ENCODE data around the gene MRPS9.

DNA sequence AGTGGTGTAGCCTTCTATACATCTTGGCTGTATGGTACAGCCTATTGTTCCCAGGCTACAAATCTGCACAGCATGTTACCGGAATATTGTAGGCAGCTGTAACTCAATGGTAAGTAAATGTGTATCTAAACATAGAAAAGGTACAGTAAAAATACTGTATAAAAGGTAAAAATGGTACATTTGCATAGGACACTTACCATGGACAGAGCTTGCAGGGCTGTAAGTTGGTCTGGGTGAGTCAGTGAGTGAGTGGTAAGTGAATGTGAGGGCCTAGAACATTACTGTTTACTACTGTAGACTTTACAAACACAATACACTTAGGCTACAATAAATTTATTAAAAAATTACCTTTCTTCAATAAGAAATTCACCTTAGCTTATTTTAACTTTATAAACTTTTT, 3.7 kb upstream of the MRPS9 start:
- TF ChIP-seq, protein P1, sequence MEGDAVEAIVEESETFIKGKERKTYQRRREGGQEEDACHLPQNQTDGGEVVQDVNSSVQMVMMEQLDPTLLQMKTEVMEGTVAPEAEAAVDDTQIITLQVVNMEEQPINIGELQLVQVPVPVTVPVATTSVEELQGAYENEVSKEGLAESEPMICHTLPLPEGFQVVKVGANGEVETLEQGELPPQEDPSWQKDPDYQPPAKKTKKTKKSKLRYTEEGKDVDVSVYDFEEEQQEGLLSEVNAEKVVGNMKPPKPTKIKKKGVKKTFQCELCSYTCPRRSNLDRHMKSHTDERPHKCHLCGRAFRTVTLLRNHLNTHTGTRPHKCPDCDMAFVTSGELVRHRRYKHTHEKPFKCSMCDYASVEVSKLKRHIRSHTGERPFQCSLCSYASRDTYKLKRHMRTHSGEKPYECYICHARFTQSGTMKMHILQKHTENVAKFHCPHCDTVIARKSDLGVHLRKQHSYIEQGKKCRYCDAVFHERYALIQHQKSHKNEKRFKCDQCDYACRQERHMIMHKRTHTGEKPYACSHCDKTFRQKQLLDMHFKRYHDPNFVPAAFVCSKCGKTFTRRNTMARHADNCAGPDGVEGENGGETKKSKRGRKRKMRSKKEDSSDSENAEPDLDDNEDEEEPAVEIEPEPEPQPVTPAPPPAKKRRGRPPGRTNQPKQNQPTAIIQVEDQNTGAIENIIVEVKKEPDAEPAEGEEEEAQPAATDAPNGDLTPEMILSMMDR (IDR thresholded peaks at IDR 0.05) = no peak
- no peak for TF ChIP-seq ZFX (IDR thresholded peaks at IDR 0.05; ENCODE audit: borderline replicate concordance)

Measured in 22Rv1 (cell line).